Osteocyte (in vitro differentiated cells): Measurements from ENCODE around the gene AP2B1. TPM values are rescaled to one million over a fixed set of nuclear protein-coding genes. Genes with fewer than 3 reads are reported as not detected.

Experiments used
- DNase-seq: peaks from one replicate; pipeline ENCODE4 v3.0.0; 2021; ENCODE audit warnings: mixed read lengths; ENCODE audit not compliant: unreplicated experiment; ENCODE audit errors: extremely low spot score
- H3K27ac Mint-ChIP-seq: one replicate; pipeline ENCODE4 v1.8.0; 2021; ENCODE audit warnings: mild to moderate bottlenecking, mixed read lengths; ENCODE audit not compliant: unreplicated experiment
- H3K27me3 Mint-ChIP-seq: one replicate; pipeline ENCODE4 v1.8.0; 2021; ENCODE audit warnings: mixed read lengths; ENCODE audit not compliant: unreplicated experiment
- H3K36me3 Mint-ChIP-seq: one replicate; pipeline ENCODE4 v1.8.0; 2021; ENCODE audit warnings: mixed read lengths; ENCODE audit not compliant: unreplicated experiment
- H3K4me1 Mint-ChIP-seq: one replicate; pipeline ENCODE4 v1.8.0; 2021; ENCODE audit warnings: mixed read lengths; ENCODE audit not compliant: unreplicated experiment
- H3K4me3 Mint-ChIP-seq: one replicate; pipeline ENCODE4 v1.8.0; 2021; ENCODE audit warnings: mild to moderate bottlenecking, moderate library complexity, mixed read lengths; ENCODE audit not compliant: unreplicated experiment
- H3K9me3 Mint-ChIP-seq: one replicate; pipeline ENCODE4 v1.8.0; 2021; ENCODE audit warnings: mixed read lengths; ENCODE audit not compliant: unreplicated experiment
- CTCF ChIP-seq: fragments of 200-600 bp; sonication (generic); IDR thresholded peaks from 2 replicates; pipeline ENCODE4 v1.5.0; 2021; ENCODE audit warnings: antibody characterized with exemption, mild to moderate bottlenecking, moderate library complexity
- total RNA-seq: library from RNA; stranded (reverse); gene quantifications from 2 replicates; pipeline ENCODE4 v1.2.1, GENCODE V29; 2021

Gene AP2B1
- total RNA-seq, 1 donor from 2014 or later: 201 TPM

- Mint-ChIP-seq H3K27ac (no peak overlapping the region), H3K4me1 (no peaks in the 10 kb centered on the region), H3K9me3 (no peaks in the 10 kb centered on the region), H3K27me3 (no peaks in the 10 kb centered on the region), H3K4me3 (no peak overlapping the region), H3K36me3 (peaks cover 8% of the 10 kb centered on the region)
- DNase-seq: no peak
- no peak for TF ChIP-seq CTCF
Observed at GRCh38 chr17:35618628-35619027, 31.5 kb downstream of the AP2B1 start.

GRCh38 chr17:35621768-35622167 lies 34.6 kb downstream of the AP2B1 start:
- peaks cover 25% of the 10 kb centered on the region for H3K36me3 Mint-ChIP-seq
- no peaks in the 10 kb centered on the region for H3K27me3 Mint-ChIP-seq
- H3K9me3 Mint-ChIP-seq: no peaks in the 10 kb centered on the region
- no peak for TF ChIP-seq CTCF
- no peak for DNase-seq
- H3K4me3 Mint-ChIP-seq: no peak overlapping the region
- no peaks in the 10 kb centered on the region for H3K4me1 Mint-ChIP-seq
- H3K27ac Mint-ChIP-seq: no peak overlapping the region

GRCh38 chr17:35627417-35627816 lies 40.3 kb downstream of the AP2B1 start:
- DNase-seq: no peak
- H3K4me3 Mint-ChIP-seq: no peak overlapping the region
- no peak for TF ChIP-seq CTCF
- no peaks in the 10 kb centered on the region for H3K9me3 Mint-ChIP-seq
- H3K36me3 Mint-ChIP-seq: peaks cover 45% of the 10 kb centered on the region
- peaks cover 3% of the 10 kb centered on the region for H3K4me1 Mint-ChIP-seq
- H3K27ac Mint-ChIP-seq: no peak overlapping the region
- no peaks in the 10 kb centered on the region for H3K27me3 Mint-ChIP-seq

- H3K27me3 Mint-ChIP-seq: no peaks in the 10 kb centered on the region
- H3K4me3 Mint-ChIP-seq: no peak overlapping the region
- peaks cover 39% of the 10 kb centered on the region for H3K36me3 Mint-ChIP-seq
- DNase-seq: no peak
- peaks cover 3% of the 10 kb centered on the region for H3K4me1 Mint-ChIP-seq
- no peaks in the 10 kb centered on the region for H3K9me3 Mint-ChIP-seq
- TF ChIP-seq CTCF: no peak
- no peak overlapping the region for H3K27ac Mint-ChIP-seq
Observed at GRCh38 chr17:35630530-35631148, 43.5 kb downstream of the AP2B1 start.

- peaks cover 48% of the 10 kb centered on the region for H3K36me3 Mint-ChIP-seq
- H3K27me3 Mint-ChIP-seq: no peaks in the 10 kb centered on the region
- H3K9me3 Mint-ChIP-seq: no peaks in the 10 kb centered on the region
- TF ChIP-seq CTCF: no peak
- no peak for DNase-seq
- H3K4me3 Mint-ChIP-seq: no peak overlapping the region
- no peak overlapping the region for H3K27ac Mint-ChIP-seq
- no peaks in the 10 kb centered on the region for H3K4me1 Mint-ChIP-seq
Observed at GRCh38 chr17:35641032-35641431, 53.9 kb downstream of the AP2B1 start.
